H1 (cell line): ENCODE results near the gene NHS. TPM values are rescaled to one million over a fixed set of nuclear protein-coding genes. Genes with fewer than 3 reads are reported as not detected.

ENCODE experiments used
- CTCF ChIA-PET: fragments of 300-600 bp; sonication (Branson Sonifier 250); formaldehyde crosslinking; loops from one replicate; lab custom pipeline; 2021; ENCODE audit not compliant: partially characterized antibody; lab: Charles Lee
- POLR2A ChIA-PET: fragments of 300-600 bp; sonication (Branson Sonifier 250); formaldehyde crosslinking; loops from one replicate; lab custom pipeline; 2021; ENCODE audit warnings: inconsistent platforms; ENCODE audit not compliant: partially characterized antibody; lab: Charles Lee
- DNase-seq, 2 experiments: peaks; one replicate each; pipeline versions ENCODE4 v3.0.0 to v3.0.0-alpha.2; 2010 to 2022; ENCODE audit warnings: low spot score in 2 of 2, low read depth in 1 of 2, mixed read lengths in 1 of 2
- FAIRE-seq: peaks from 2 replicates; lab custom pipeline; 2011; peaks lifted over from hg19 to GRCh38; lab: Jason Lieb, UNC
- H2AFZ ChIP-seq: 2 replicates; pipeline ENCODE4 v1.8.1; 2012; ENCODE audit warnings: low read length, inconsistent platforms
- H2AK5ac ChIP-seq: 2 replicates; pipeline ENCODE4 v1.6.1; 2013; ENCODE audit warnings: low read depth, low read length
- H2BK120ac ChIP-seq: replicated peaks from 2 replicates; pipeline ENCODE3; 2013; ENCODE audit warnings: low read depth, low read length, inconsistent platforms
- H2BK12ac ChIP-seq: 2 replicates; pipeline ENCODE4 v1.6.1; 2013; ENCODE audit warnings: low read depth, low read length
- H2BK15ac ChIP-seq: 2 replicates; pipeline ENCODE4 v1.6.1; 2013; ENCODE audit warnings: low read length
- H2BK20ac ChIP-seq: 2 replicates; pipeline ENCODE4 v1.6.1; 2013; ENCODE audit warnings: low read length
- H2BK5ac ChIP-seq: 2 replicates; pipeline ENCODE4 v1.6.1; 2013; ENCODE audit warnings: low read depth, low read length
- H3K14ac ChIP-seq: 2 replicates; pipeline ENCODE4 v1.6.1; 2013; ENCODE audit warnings: inconsistent platforms; ENCODE audit not compliant: insufficient read length
- H3K18ac ChIP-seq: 2 replicates; pipeline ENCODE4 v1.6.1; 2013; ENCODE audit warnings: low read length; ENCODE audit errors: extremely low read depth
- H3K23ac ChIP-seq: 2 replicates; pipeline ENCODE4 v1.6.1; 2013; ENCODE audit warnings: inconsistent platforms; ENCODE audit not compliant: insufficient read length
- H3K23me2 ChIP-seq: 2 replicates; pipeline ENCODE4 v1.6.1; 2013; ENCODE audit warnings: low read depth, low read length
- H3K27ac ChIP-seq: 2 replicates; pipeline ENCODE4 v1.6.1; 2011; ENCODE audit warnings: low read depth, low read length, inconsistent platforms
- H3K27me3 ChIP-seq, 4 experiments: replicated peaks in 1 of 4; 1 replicate in 1 of 4; 2 replicates in 3 of 4; pipeline versions ENCODE4 v1.6.1 to v1.8.1; 2011 to 2013; ENCODE audit warnings: low read length in 3 of 4, mild to moderate bottlenecking in 3 of 4, inconsistent platforms in 2 of 4, mixed read lengths in 2 of 4, moderate library complexity in 1 of 4; ENCODE audit not compliant: control insufficient read depth in 3 of 4, insufficient read depth in 3 of 4; ENCODE audit errors: extremely low read depth in 1 of 4
- H3K36me3 ChIP-seq, 4 experiments: 2 replicates each; pipeline versions ENCODE4 v1.6.1 to v1.8.1; 2011 to 2013; ENCODE audit warnings: mild to moderate bottlenecking in 4 of 4, low read length in 3 of 4, moderate library complexity in 2 of 4, control low read depth in 1 of 4, inconsistent platforms in 1 of 4; ENCODE audit not compliant: insufficient read depth in 4 of 4, control insufficient read depth in 2 of 4
- H3K4ac ChIP-seq: replicated peaks from 2 replicates; pipeline ENCODE3; 2013; ENCODE audit warnings: low read length, low read depth, mixed read lengths, inconsistent platforms; ENCODE audit not compliant: insufficient read length
- H3K4me1 ChIP-seq, 4 experiments: replicated peaks in 1 of 4; 1 replicate in 1 of 4; 2 replicates in 3 of 4; pipeline versions ENCODE4 v1.6.1 to v1.8.1; 2011 to 2013; ENCODE audit warnings: low read length in 3 of 4, inconsistent platforms in 2 of 4, mixed read lengths in 1 of 4; ENCODE audit not compliant: insufficient read depth in 4 of 4, control insufficient read depth in 3 of 4
- H3K4me2 ChIP-seq, 2 experiments: 2 replicates each; pipeline versions ENCODE4 v1.6.1 to v1.8.1; 2011 to 2013; ENCODE audit warnings: low read depth in 2 of 2, low read length in 2 of 2, control low read depth in 1 of 2, inconsistent platforms in 1 of 2, mild to moderate bottlenecking in 1 of 2; ENCODE audit not compliant: insufficient read depth in 1 of 2
- H3K4me3 ChIP-seq, 4 experiments: fragments of 200-600, 300-600 bp in 1 of 4; sonication (generic), shearing (Covaris generic), sonication (Bioruptor Twin) in 1 of 4; 2 replicates each; pipeline versions ENCODE4 v1.5.1 to v1.8.1; 2011 to 2016; ENCODE audit warnings: low read length in 4 of 4, low read depth in 3 of 4, control low read depth in 2 of 4, inconsistent platforms in 2 of 4, mild to moderate bottlenecking in 2 of 4, mixed read lengths in 1 of 4, moderate library complexity in 1 of 4; ENCODE audit not compliant: insufficient read depth in 2 of 4; ENCODE audit errors: extremely low read depth in 1 of 4
- H3K56ac ChIP-seq: replicated peaks from 2 replicates; pipeline ENCODE3; 2013; ENCODE audit warnings: low read depth, mild to moderate bottlenecking, mixed read lengths, low read length, inconsistent platforms; ENCODE audit not compliant: insufficient read length
- H3K79me1 ChIP-seq: 2 replicates; pipeline ENCODE4 v1.6.1; 2013; ENCODE audit warnings: low read depth, low read length, control low read depth
- H3K79me2 ChIP-seq, 2 experiments: 2 replicates each; pipeline versions ENCODE4 v1.6.1 to v1.8.1; 2012 to 2013; ENCODE audit warnings: low read length in 2 of 2, mild to moderate bottlenecking in 2 of 2, inconsistent platforms in 1 of 2; ENCODE audit not compliant: insufficient read depth in 2 of 2, control insufficient read depth in 1 of 2
- H3K9ac ChIP-seq, 4 experiments: replicated peaks in 1 of 4; 1 replicate in 1 of 4; 2 replicates in 3 of 4; pipeline versions ENCODE4 v1.6.1 to v1.8.1; 2011 to 2013; ENCODE audit warnings: low read depth in 3 of 4, low read length in 3 of 4, control low read depth in 2 of 4, mild to moderate bottlenecking in 2 of 4, moderate library complexity in 2 of 4, inconsistent platforms in 1 of 4; ENCODE audit errors: extremely low read depth in 1 of 4
- H3K9me3 ChIP-seq, 2 experiments: 2 replicates each; pipeline versions ENCODE4 v1.6.1 to v1.8.1; 2012 to 2013; ENCODE audit warnings: mild to moderate bottlenecking in 2 of 2, moderate library complexity in 2 of 2, control low read depth in 1 of 2, inconsistent platforms in 1 of 2, low read depth in 1 of 2, low read length in 1 of 2, mixed read lengths in 1 of 2; ENCODE audit not compliant: insufficient read depth in 2 of 2
- H4K20me1 ChIP-seq, 2 experiments: replicated peaks in 1 of 2; 2 replicates each; pipeline versions ENCODE3 to v1.8.1; 2011 to 2013; ENCODE audit warnings: inconsistent platforms in 2 of 2, low read length in 2 of 2, mild to moderate bottlenecking in 1 of 2; ENCODE audit not compliant: insufficient read depth in 2 of 2, control insufficient read depth in 1 of 2
- H4K5ac ChIP-seq: 2 replicates; pipeline ENCODE4 v1.6.1; 2013; ENCODE audit warnings: low read length, low read depth, mixed read lengths, inconsistent platforms; ENCODE audit not compliant: insufficient read length
- H4K8ac ChIP-seq: 2 replicates; pipeline ENCODE4 v1.8.0; 2013; ENCODE audit warnings: mild to moderate bottlenecking, moderate library complexity, low read length, inconsistent platforms; ENCODE audit not compliant: insufficient read depth; ENCODE audit errors: extremely low read depth
- H4K91ac ChIP-seq: replicated peaks from 2 replicates; pipeline ENCODE3; 2013; ENCODE audit warnings: low read length, mixed read lengths, inconsistent platforms; ENCODE audit not compliant: insufficient read length
- ATF2 ChIP-seq: IDR thresholded peaks from 2 replicates; pipeline ENCODE4 v1.6.1; 2012; ENCODE audit warnings: low read length, inconsistent platforms
- BCL11A ChIP-seq, 2 experiments: IDR thresholded peaks; one replicate each; pipeline ENCODE4 v1.6.1; 2011; ENCODE audit warnings: low read depth in 2 of 2, low read length in 2 of 2, mild to moderate bottlenecking in 2 of 2
- CTCF ChIP-seq, 3 experiments: IDR thresholded peaks; 1 replicate in 2 of 3; 2 replicates in 1 of 3; pipeline versions ENCODE4 v1.5.1 to v1.6.1; 2011; ENCODE audit warnings: low read length in 3 of 3, mild to moderate bottlenecking in 3 of 3, inconsistent platforms in 2 of 3, low read depth in 1 of 3, moderate library complexity in 1 of 3; ENCODE audit not compliant: insufficient read depth in 1 of 3; ENCODE audit errors: control extremely low read depth in 1 of 3
- EZH2 ChIP-seq: fragments of 200-600 bp; sonication (generic); IDR thresholded peaks from 2 replicates; pipeline ENCODE4 v1.7.1; 2012; ENCODE audit warnings: low read depth, mild to moderate bottlenecking, moderate library complexity, low read length, inconsistent platforms; ENCODE audit not compliant: severe bottlenecking
- KDM4A ChIP-seq: IDR thresholded peaks from one replicate; pipeline ENCODE4 v1.7.1; 2012; ENCODE audit warnings: low read depth, mild to moderate bottlenecking, moderate library complexity, low read length, inconsistent platforms; ENCODE audit not compliant: severe bottlenecking
- NANOG ChIP-seq: IDR thresholded peaks from 2 replicates; pipeline ENCODE4 v1.6.1; 2011; ENCODE audit warnings: low read length, low read depth, mild to moderate bottlenecking, inconsistent platforms; ENCODE audit not compliant: insufficient read depth, poor library complexity, severe bottlenecking
- NRF1 ChIP-seq: IDR thresholded peaks from 2 replicates; pipeline ENCODE4 v1.6.1; 2011; ENCODE audit warnings: mild to moderate bottlenecking, low read depth, low read length, improper control_type of control experiment
- POLR2A ChIP-seq, 2 experiments: IDR thresholded peaks; 1 replicate in 1 of 2; 2 replicates in 1 of 2; pipeline ENCODE4 v1.6.1; 2011; ENCODE audit warnings: low read depth in 2 of 2, low read length in 2 of 2, mild to moderate bottlenecking in 2 of 2; ENCODE audit errors: control extremely low read depth in 1 of 2
- POU5F1 ChIP-seq: IDR thresholded peaks from 2 replicates; pipeline ENCODE4 v1.6.1; 2011; ENCODE audit warnings: low read depth, mild to moderate bottlenecking, low read length, moderate library complexity
- TAF1 ChIP-seq: IDR thresholded peaks from 2 replicates; pipeline ENCODE4 v1.6.1; 2011; ENCODE audit warnings: mild to moderate bottlenecking, low read depth, low read length
- WGBS, 2 experiments: shearing (Covaris generic) in 1 of 2; methylation state at CpG; one replicate each; pipeline versions ENCODE4 v1.1.6 to v1.1.7; 2013 to 2015; ENCODE audit warnings: low lambda C conversion rate in 2 of 2, mixed read lengths in 2 of 2, inconsistent platforms in 1 of 2, low coverage in 1 of 2, missing lambda C conversion rate in 1 of 2; ENCODE audit not compliant: insufficient replicate concordance in 2 of 2, insufficient coverage in 1 of 2, insufficient read length in 1 of 2; ENCODE audit errors: extremely low coverage in 1 of 2, missing lambda C conversion rate in 1 of 2; 5-methylcytosine and 5-hydroxymethylcytosine counted together
- polyA plus RNA-seq, 7 experiments: library from polyadenylated mRNA; depleted of rRNA in 3 of 7; stranded (reverse) in 5 of 7; unstranded in 2 of 7; fragments of >200 nt in 5 of 7; fragments of 200-250 nt in 2 of 7; gene quantifications; 1 replicate in 5 of 7; 2 replicates in 1 of 7; 4 replicates in 1 of 7; pipeline versions ENCODE4 v1.2.1 to v1.2.3, GENCODE V29; 2011 to 2013; ENCODE audit warnings: missing spikeins in 2 of 7, mixed read lengths in 2 of 7
- total RNA-seq: library from RNA; stranded (reverse); fragmentation: NEBNext Ultra II Directional; extraction: Animal tissue kit (Norgen Biotek cat#: 25700); gene quantifications from 2 replicates; pipeline ENCODE4 v1.2.1, GENCODE V29; 2021

The NHS gene
- total and polyA plus RNA-seq, 2 of the 8 experiments (the other 6 are each of a cell fraction or from before 2014, with no cell fraction given): 2.2 to 6.7 TPM

- Histone ChIP-seq H3K27me3 (no peaks in the 10 kb centered on the region), H3K36me3 (no peaks in the 10 kb centered on the region), H3K79me1 (no peaks in the 10 kb centered on the region), H3K4me2 (no peak overlapping the region; a peak in 1 of 4 replicates), H3K56ac (no peak overlapping the region), H3K4ac (no peak overlapping the region), H4K20me1 (no peaks in the 10 kb centered on the region), H3K14ac (no peak overlapping the region), H2BK120ac (no peak overlapping the region), H2AK5ac (no peak overlapping the region), H2BK20ac (no peak overlapping the region), H3K9ac (no peak overlapping the region), H3K4me3 (no peak overlapping the region), H3K79me2 (no peaks in the 10 kb centered on the region), H3K23ac (no peak overlapping the region), H3K4me1 (peaks cover 0 to 3% (median 1%) of the 10 kb centered on the region in 4 experiments; a peak in 3 of 7 replicates), H3K18ac (no peak overlapping the region), H2BK15ac (no peak overlapping the region), H2BK12ac (no peak overlapping the region), H3K27ac (no peak overlapping the region), H2AFZ (no peak overlapping the region), H4K91ac (no peak overlapping the region), H4K5ac (no peak overlapping the region), H4K8ac (no peak overlapping the region), H2BK5ac (no peak overlapping the region), H3K9me3 (no peaks in the 10 kb centered on the region), H3K23me2 (no peaks in the 10 kb centered on the region)
- POLR2A ChIA-PET: no interaction called here
- CTCF ChIA-PET: no interaction called here
- 87% methylated on average over 4 of the region's 8 CpGs; no CpG with 5 or more reads in 1 of the 2 experiments for WGBS, 2 experiments
- DNase-seq: no peak
- FAIRE-seq: no peak
- TF ChIP-seq NANOG: no peak
- no peak for TF ChIP-seq NRF1
- no peak for TF ChIP-seq POU5F1
- TF ChIP-seq ATF2: no peak
- no peak for TF ChIP-seq BCL11A (IDR thresholded peaks at IDR 0.05; ENCODE audit: low read depth in 2 of 2, low read length in 2 of 2)
- no peak for TF ChIP-seq CTCF (IDR thresholded peaks at IDR 0.05; ENCODE audit: control extremely low read depth in 1 of 3, insufficient read depth in 1 of 3, low read depth in 1 of 3, low read length in 3 of 3)
- no peak for TF ChIP-seq POLR2A (IDR thresholded peaks at IDR 0.05; ENCODE audit: control extremely low read depth in 1 of 2, low read depth in 2 of 2, low read length in 2 of 2)
- TF ChIP-seq TAF1: no peak
- no peak for TF ChIP-seq EZH2
- no peak for TF ChIP-seq KDM4A
Measured at GRCh38 chrX:17488036-17488435, 113.0 kb downstream of the NHS start.
